GM12873 (cell line): ENCODE results near the gene MCCD1.

Source experiments
- TF ChIP-seq, protein P1 (sequence below): IDR thresholded peaks from 2 replicates; pipeline ENCODE4 v1.5.1; 2012; ENCODE audit warnings: low read depth, mild to moderate bottlenecking, moderate library complexity, low read length, control low read depth; ENCODE audit not compliant: insufficient read depth; ENCODE audit errors: missing control alignments

Gene MCCD1

DNA sequence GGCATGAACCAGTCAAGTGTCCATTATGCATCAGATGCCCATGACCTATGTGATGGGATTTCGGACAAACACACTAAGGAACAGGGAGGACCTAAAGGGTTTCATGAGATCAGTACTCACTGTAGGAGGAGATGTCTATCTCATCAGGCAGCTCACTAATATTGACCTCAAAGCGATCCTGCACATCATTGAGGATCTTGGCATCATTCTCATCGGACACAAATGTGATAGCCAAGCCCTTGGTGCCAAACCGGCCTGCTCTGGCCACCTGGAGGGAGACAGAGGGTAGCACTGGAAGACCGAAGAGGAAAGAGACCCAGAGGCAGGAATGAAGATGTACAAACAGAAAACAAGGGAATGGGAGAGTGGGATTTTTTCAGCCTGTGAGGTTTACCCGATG, 1.9 kb downstream of the MCCD1 start:
- TF ChIP-seq, protein P1, sequence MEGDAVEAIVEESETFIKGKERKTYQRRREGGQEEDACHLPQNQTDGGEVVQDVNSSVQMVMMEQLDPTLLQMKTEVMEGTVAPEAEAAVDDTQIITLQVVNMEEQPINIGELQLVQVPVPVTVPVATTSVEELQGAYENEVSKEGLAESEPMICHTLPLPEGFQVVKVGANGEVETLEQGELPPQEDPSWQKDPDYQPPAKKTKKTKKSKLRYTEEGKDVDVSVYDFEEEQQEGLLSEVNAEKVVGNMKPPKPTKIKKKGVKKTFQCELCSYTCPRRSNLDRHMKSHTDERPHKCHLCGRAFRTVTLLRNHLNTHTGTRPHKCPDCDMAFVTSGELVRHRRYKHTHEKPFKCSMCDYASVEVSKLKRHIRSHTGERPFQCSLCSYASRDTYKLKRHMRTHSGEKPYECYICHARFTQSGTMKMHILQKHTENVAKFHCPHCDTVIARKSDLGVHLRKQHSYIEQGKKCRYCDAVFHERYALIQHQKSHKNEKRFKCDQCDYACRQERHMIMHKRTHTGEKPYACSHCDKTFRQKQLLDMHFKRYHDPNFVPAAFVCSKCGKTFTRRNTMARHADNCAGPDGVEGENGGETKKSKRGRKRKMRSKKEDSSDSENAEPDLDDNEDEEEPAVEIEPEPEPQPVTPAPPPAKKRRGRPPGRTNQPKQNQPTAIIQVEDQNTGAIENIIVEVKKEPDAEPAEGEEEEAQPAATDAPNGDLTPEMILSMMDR, result no peak

DNA sequence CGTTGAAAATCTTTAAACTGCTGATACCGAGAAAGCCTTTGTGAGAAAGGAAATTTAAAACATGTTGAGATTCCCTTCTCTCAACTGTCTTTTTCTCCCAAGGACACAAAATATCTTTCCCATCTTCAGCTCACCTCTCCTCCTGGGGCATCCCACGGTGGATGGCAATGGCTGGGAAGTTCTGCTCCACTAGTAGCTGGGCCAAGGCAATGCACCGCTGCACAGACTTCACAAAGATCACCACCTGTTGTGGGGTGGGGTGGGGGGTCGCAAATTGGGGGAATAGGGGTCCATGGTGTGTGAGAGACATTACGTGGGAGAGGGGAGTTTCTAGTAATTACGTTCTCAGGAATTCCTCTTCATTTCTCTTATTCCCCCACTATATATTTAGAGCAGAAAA, 2.4 kb downstream of the MCCD1 start:
- TF ChIP-seq, protein P1, result no peak

DNA sequence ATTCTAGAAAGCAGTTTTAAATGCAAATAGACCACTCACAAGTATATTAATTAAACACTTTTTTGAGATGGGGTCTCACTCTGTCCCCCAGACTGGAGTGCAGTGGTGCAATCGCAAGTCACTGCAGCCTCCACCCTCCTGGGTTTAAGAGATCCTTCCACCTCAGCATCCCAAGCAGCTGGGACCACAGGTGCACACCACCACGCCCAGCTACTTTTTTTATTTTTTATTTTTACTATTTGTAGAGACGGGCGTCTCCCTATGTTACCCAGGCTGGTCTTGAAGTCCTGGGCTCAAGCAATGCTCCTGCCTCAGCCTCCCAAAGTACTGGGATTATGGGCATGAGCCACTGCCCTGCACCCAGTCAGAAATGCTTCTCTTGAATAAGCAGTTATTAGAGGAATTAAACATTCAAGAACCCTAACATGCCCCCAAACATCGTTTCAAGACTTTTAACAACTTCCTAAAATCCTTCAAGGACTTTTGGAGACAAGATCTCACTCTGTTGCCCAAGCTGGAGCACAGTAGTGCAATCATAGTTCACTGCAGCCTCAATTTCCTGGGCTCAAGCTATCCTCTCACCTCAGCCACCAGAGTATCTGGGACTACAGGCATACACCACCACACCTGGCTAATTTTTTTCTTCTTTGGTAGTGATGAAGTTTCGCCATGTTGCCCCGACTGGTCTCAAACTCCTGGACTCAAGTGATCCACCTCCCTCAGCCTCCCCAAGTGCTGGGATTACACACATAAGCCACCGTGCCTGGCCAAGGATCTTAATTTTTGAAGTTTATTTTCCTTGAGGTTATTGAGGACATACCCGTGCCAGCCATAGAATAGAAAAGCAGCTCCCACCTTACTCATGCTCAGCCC, 3.2 kb downstream of the MCCD1 start:
- TF ChIP-seq, protein P1, result no peak

DNA sequence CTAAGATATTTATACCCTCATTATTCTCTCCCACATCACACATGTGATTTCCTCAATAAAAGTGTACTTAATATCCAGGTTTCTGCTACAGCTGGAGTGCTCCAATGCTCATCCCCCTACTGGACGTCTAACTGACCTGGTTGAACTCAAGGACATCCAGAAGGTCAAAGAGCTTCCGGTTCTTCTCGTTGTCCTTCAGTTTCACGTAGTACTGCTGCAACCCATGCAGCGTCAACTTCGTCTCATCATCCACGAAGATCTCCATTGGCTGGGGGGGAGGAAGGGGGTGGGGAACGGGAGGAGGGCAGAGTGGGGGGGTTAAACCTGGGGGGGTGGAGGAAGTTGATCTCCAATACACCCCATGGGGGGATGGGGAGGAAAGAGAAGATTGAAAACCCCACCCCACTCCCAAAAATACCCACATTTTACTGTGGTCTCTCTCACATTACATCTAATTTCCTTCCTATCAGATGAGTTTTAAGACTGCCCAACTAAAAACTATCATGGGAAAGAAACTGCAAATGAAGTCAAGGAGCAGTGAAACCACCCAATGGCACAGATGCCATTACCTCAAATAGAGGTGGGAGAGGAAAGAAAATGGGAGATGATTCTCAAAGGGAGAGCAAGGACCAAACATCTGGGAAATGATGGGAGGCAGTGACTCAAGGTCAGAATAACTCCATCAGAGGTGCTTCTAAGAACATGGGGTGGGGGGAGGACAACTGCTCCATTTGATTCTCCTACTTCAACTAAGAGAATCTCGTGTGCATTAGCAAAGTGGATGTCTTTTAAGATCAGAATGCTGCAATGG, 4.1 kb downstream of the MCCD1 start:
- TF ChIP-seq, protein P1, result no peak

DNA sequence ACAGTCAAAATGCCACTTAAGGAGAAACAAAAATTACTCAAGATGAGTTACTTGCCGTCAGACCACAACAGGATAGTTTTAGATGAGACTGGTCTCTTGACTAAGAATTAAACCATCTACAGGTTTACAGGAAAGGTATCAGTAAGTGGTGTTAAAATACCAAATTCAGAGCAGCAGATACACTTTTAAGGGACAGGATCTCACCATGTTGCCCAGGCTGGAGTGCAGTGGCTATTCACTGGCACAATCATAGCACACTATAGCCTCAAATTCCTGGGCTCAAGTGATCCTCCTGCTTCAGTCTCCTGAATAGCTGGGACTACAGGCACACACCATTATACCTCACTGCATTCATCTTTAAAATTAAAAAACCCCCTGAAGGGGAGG, 4.7 kb downstream of the MCCD1 start:
- TF ChIP-seq, protein P1, result no peak

DNA sequence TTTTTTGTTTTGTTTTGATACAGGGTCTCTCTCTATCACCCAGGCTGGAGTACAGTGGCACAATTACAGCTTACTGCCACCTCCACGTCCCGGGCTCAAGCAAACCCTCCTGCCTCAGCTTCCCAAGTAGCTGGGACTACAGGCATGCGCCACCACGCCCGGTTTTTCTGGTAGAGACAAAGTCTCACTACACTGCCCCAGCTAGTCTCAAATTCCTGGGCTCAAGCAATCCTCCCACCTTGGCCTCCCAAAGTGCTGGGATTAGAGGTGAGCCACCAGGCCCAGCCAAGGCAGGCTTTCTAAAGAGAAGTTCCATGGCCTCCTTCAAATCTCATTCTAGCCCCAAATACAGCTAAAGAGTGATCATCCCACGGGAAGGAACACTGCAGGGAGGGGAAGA, 5.2 kb downstream of the MCCD1 start:
- TF ChIP-seq, protein P1, result no peak

DNA sequence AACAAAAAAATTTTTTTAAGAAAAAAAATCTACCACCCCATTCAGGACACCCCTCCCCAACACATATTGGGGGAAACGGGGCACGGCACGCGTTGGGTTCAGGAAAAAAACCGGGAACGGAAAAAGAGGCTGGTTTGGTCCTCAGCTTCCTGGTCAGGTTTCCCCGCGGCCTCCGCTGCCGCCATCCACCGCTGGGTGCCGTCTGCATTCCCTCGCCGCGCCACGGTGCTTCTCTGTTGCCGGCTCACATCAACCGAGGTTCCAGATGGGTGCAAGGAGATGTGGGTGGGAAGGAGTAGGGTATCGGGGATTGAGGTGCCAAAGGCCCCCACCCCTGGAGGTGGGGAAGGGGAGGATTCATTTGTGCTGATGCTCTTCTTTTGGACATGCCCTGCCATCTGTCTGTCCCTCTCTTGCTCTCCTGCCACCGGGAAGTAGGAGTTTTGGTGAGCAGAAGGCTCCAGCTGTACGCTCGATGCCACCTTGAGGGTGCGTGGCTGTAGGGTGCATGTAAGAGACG, 5.8 kb downstream of the MCCD1 start:
- TF ChIP-seq, protein P1, result no peak
